COR-L47 (cell line): Measurements from ENCODE around the gene TMEM54.

Source experiments
- DNase-seq: peaks from one replicate; lab custom pipeline; 2025; lab: John Stamatoyannopoulos, UW

TMEM54 gene

DNA sequence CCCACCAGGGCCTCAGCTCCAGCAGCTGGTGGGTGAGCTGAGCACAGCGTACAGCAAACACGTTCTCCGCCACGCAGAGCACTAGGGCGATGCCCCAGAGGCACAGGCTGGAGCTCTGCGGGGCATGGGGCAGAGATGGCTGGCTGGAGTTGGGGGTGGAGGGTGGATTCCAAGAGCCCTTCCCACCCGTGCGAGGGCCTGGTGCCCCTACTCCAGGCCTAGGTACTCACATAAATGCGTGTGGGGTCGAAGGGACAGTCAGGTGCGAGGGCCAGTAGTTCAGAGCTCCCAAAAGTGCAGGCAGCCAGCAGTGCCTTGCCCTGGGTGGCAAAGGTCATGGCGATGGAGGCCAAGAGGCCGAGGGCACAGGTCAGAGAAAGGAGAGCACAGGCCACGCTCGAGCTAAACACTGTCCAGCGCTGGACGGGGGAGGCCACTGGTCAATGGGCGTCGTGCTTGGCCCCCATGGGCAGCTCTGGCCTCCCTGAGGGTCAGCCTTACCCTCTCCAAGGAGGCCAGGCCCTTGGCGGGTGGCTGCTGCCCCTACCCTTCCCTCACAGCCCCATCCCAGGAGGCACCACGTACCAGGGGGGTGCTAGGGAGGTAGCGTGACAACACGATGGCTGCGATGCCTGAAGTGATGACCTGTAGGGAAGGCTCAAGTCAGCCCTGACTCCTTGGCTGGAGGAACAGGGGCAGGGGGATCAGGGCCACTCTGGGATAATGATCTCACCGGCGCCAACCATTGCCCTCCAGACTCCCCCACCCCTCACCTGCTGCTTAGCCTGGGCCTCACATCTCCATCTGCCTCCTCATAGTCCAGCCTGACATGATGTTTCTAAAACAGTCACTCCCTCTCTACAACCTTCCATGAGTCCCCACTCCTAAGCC lies 5.6 kb downstream of the TMEM54 start:
- no peak for DNase-seq

DNA sequence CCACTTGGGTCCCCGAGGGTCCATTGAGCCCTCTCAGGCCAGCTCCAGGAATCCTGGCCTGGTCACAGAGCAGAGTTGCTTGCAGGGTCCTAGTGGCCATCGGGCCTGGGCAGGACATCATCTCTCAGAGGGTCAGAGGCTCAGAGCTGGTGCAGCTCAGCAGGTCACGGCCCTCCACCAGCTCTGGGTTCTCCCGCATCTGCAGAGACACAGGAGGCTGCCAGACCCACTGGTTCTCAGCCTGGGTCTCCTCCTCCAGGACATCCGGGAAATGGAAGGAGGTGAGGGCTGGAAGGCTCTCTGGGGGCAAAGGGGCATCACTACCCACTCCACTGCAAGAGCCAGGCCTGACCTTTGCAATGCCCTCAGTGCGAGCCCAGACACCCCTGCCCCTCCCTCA lies 6.5 kb downstream of the TMEM54 start:
- no peak for DNase-seq

DNA sequence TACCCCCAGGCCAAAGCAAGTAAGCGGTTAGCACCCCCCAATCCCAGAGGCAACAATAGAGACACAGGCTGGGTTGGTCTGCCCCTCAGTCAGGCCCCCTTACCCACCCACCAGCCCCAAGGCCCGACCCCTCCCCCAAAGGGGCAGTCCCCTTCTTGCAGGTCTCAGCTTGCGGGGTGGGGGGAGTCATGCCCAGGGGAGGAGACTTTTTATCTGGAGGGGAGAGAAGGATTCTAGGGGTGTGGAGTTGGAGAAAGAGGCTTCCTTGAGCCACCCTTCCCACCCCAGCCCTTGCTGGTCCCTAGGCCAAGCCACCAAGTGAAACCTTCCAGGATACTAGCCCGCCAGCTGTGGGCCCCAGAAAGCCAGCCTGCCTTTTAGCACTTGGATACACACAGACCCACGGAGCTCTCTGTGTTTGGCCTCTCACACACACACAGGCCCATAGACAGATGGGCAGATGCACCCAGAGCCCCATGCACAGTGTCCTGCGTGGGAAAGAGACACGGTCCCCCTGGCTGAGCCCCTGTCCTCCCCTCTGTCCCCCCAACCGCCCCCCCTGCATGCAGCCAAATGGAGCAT lies 7.1 kb downstream of the TMEM54 start:
- peak; percentile 54 for DNase-seq

DNA sequence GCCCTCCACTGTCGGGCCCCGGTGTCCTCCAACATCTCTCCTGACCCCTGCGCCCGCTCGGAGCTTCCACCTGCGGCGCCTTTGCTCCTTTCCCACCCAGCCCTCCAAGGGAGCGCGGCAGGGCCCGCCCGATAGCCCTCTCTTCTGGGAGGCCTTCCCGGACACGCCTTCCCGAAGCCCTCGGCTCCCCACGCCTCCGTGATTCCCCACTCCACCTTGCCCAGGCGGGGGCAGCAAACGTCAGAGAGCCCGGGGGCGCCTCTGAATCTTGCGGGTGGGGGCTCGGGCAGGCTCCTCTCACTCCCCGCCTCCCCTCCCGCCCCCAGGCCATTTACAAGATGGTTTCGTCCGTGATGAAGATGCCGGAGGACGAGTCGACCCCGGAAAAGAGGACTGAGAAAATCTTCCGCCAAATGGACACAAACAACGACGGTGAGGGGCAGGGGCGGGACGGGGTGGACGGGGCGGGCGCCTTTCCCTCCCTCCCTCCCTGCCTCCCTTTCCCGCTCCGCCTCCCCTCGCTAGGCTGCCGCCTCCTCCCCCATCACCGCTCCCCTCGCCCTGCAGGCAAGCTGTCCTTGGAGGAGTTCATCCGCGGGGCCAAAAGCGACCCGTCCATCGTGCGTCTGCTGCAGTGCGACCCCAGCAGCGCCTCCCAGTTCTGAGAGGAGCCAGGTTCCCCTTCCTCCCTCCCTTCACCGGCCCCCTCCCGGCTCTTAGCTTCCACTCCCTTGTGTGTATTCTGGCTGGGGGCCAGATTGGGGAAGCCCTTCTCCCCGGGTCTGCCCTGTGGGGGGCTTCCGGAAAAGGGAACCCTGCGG lies 7.8 kb downstream of the TMEM54 start:
- peak; percentile 68 for DNase-seq

DNA sequence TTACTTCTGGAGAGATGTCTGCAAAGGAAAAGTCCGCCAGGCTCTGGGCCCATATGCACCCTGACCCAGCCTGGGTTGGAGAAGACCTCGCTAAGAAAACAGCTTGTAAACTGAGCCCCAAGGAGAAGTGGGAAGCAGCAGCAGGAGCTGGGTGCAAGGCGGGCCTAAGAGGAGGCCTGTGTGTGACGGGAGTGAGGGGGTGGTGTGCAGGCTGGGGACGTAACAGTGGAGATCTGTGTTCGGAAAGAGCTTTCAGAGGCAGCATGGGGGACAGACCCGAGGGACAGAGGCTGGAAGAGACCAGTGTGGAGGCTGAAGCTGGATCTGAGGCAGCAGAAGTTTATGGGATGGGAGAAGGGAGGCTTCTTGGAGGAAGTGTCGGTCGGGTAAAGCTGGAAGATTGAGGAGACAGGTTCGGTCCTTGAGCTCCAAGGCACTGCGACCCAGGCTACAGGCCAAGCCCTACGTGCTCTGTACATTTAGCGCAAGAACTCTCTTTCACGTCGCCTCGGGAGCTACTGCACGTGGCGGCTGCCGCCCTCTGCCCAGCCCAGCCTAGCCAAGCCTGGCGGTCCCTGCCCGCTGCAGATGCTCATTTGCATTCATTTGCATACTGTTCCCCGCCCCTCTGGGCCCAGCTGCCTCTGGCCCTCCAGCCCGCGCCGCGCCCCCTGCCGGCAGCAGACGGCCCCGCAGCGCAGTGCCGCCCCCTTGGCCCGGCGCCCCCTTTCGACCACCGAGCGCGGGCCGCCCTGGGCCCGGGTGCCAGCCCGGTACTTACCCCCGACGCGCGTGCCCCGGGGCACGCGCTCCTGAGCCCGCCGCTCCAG lies 8.6 kb downstream of the TMEM54 start:
- DNase-seq, result peak; percentile 56

DNA sequence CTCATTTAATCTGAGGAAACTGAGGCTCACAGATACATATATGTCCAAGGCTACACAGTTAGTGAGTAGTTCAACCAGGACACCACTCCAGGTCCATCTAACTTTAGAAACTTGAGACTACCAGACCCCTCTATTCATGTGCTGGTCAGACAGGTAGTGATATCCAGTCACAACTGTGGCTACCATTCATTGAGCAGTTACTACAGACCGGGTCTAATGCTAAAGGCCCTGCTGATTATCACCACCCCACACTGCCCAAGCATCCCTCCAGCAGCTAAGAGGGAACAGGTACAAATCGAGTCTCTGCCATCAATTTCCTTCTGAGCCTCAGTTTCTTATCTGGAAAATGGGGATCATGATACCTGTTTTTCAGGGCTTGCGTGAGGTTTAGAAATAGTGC lies 9.6 kb downstream of the TMEM54 start:
- no peak for DNase-seq

DNA sequence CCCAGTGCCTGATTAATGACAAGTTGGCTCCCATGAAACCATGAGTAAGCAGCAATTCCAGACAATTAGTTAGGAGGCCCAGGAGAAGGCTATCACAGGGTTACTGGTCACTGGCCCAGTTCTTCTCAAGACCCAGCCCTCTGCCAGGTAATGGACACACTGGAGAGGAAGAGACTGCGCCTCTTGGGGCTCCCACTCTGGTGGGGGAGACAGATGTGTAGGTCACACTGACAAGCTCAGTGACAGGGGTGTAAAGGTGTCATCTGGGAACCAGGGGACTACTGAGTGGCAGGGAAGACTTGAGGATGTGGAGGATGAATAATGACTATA lies 10.0 kb downstream of the TMEM54 start:
- DNase-seq, result no peak

DNA sequence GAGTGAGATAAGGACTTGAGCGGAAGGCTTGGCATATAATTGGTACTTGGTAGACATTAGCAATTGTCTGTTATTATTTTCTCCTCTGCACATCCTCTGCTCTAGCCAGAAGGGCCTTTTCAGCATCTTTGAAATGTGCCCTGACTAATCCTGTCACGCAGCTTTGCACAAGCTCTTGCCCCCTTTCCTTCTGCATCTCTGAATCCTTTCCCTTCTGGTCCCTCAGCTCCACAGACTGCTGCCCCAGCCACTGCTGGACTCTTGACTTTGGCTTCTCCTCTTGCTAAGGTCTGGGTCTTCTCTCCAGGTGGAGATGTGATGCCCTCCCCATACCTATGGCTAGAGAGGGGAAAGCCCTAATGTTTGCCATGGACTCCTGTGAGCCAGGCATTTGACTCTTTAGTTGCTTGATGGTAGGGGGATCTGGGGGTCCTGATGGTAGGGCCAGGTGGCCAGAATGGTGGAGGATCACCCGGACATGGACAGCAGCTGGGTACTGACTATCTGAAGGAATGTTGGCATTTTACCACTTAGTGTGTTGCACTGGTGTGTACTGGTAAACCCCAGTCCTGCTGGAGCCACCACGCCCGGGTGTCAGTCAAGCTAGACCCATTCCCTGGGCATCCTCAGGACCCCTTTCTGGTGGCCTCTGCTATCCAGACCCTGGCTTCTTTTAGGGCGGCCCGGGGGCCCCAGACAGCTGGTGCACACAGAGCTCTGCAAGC lies 10.5 kb downstream of the TMEM54 start:
- DNase-seq, result no peak

DNA sequence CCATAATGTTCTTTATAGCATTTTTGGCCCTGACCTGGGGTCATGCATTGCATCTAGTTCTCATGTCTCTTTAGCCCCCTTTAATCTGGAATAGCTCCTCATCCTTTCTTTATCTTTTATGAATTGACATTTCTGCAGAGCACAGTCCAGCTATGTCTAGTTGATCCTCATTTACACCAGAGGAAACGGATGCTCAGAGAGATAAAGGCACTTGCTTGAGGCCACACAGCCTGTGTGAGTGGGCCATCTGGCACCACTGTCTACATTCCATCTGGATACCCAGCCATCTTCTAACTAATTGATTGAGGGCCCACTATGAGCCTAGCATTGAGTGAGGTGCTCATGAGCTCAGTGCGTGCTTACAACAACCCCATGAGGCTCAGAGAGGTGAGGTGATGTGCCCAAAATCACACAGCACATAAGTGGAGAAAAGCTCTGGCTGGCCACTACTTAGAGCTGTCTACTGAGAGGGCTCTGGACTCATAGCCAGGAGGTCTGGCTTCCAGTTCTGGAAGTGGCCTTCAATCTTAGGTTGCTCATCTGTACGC lies 11.4 kb downstream of the TMEM54 start:
- no peak for DNase-seq

DNA sequence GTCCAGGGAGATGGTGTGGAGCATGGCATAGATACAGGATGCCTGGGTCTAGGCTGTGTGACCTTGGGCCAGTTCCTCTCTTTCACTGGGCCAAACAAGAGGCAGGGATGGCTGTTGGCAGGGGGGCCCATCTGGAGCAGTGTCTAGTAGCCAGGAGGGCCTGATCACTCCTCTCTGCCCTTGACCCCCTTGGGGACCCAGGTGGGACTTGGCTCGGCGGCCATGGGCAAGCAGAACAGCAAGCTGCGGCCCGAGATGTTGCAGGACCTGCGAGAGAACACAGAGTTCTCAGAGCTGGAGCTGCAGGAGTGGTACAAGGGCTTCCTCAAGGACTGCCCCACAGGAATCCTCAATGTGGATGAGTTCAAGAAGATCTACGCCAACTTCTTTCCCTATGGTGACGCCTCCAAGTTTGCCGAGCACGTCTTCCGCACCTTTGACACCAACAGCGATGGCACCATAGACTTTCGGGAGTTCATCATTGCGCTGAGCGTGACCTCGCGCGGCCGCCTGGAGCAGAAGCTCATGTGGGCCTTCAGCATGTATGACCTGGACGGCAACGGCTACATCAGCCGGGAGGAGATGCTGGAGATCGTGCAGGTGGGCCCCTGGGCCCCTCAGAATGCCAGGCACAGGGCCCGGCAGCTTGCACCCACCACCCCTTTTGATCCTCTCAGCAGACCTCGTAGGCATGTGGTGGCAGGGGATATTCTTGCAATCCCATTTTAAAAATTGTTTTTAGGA lies 12.3 kb downstream of the TMEM54 start:
- no peak for DNase-seq

DNA sequence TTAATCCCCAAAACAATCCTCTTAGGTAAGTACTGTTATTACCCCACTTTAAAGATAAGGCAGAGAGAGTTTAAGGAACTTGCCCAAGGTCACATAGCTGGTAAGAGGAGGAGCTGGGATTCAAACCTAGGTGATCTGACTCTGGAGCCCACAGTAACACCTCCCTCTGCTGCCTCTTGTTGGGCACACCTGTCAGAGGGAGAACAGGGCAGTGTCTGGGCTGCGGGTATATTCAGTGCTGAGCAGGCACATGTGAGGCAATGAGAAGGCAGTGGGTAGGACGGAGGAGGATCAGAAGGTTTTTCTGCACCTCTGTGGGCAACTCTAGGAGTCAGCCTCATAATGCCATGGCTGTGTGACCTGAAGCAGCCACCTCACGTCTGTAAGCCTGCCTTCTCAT lies 13.1 kb downstream of the TMEM54 start:
- DNase-seq, result no peak

DNA sequence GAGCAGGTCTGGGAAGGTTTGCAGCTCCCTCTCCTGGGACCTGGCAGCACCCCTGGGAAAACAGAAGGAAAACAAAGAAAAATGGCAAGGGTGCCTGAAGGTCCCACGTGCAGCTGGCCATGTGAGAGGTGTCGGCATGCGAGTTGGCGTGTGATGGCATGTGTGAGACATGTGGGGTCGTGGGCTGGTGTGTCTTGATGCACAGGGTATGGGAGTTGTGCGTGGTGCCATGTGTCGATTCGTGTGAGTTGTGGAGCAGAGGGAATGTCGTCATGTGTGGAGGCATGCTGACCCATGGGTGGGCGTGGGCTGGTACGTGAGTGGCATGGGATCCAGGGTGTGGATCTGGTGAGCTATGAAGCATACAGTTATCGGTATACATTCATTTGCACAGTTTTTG lies 13.6 kb downstream of the TMEM54 start:
- DNase-seq, result no peak

DNA sequence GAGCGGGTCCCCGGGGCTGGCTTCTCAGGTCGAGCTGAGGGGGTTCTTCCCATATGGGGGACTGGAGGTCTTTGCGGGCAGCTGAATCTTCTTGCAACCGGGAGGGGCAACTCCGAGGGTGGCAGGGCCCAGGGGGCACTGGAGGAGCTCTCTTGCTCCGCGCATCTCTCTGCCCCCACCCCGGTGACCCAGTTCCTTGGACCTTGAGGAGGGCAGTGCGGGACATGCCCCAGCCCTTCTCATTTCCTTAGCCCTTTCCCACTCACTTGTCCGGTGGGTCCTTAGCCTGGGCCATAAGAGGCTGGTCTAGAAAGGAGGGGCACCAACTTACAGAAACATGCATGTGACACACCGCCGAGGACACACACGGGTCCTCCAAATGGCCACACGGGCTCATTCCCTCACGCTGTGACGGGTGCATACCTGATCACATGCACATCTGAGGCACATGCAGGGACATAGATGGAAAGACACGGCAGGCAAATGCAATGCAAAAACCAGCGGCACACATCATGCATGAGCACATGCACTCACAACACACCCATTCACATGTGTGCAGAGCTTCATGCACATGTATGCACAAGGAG lies 14.3 kb downstream of the TMEM54 start:
- DNase-seq, result no peak

DNA sequence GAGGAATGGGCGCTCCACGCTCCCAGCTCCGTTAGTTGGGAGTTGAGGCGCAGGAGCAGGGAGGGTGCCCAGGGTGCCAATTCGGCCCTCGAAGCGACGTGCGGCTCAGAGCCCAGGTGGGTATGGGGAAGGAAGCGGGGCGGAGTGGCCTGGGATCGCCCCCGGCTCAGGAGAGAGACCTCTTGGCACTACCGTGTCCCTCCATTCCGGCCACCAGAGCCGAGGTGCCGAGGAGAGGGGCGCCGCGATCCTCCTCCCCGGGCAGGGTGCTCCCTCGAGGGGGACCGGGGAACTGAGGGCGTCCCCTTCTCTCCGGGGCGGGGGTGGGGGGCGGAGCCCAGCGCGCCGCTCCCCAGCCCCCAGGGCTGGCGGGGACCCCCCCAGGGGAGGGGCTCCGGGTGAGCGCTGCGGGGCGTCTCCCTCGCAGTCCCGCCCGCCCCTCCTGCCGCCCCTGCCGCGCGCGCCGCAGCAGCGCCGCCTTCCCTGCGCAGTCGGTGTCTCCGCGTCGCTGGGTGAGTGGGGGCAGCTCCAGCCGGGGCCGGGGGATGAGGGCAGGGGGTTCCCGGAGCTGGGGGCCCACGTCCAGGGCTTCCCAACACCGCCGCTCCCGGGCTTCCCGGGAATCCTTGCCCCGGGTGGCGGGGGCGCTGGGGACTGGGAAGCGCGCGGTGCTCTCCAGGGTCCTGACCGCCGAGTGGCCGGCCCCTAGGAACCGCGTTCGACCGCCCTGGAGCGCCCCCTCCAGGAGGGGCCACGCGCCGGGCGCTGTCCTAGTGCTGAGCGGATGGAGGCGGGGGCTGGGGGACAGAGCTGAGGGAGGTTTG lies 15.0 kb downstream of the TMEM54 start, which contains the start of gene HPCA:
HPCA (plus strand) TSS at position 488 of the 824 bp plus-strand sequence. CDS start 2,408 bp downstream, outside the sequence.
- no peak for DNase-seq

DNA sequence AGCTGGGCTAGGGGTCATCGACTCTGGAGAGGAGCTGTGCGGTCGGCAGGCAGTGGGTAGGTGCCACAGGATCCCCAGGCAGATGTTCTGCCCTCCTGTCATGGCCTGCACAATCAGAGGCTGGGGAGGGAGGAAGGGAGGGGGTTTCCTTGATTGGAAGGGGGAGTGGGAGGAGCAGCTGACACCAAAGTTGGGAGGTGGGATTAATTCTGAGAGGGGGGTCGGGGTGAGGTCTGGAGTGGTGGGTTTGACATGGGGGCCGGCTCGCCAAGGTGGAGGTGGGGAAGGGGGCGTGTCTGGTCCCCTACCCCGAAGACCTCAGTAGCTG lies 15.5 kb downstream of the TMEM54 start:
- no peak for DNase-seq

DNA sequence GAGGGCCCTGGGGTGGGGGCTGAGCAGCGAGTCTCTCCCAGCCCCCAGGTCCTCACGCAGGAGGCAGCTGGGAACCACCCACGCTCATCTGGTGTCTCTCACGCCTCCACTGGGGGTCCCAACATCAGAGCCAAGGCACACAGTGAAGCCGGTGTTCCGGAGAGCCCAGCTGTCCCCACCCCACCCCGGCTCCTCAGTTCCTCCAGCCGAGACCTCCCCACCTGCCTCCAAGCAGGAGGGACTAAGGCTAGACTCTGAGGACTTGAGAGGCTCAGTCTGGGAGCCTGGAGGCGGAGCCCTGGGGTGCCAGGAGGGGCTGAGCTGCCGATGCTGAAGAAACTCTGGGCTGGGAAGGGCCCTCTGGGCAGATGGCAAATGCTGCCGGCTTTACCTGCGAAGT lies 16.5 kb downstream of the TMEM54 start:
- no peak for DNase-seq

DNA sequence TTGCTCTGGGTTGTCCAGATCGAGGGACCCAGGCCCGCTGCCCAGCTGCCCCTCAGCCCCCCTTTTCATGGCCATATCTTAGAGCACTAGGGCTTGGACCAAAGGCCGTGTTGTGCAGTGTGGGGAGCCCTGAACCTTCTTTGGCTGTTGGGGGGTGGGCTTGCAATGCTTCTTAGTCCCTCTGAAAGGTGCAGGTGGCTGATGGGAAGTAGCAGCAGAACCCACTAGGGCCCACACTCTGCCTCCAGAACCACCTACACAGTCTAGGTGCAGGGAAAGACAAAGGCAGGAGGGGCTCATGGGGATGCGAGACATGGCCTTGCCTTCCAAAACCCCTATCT lies 17.2 kb downstream of the TMEM54 start:
- DNase-seq, result no peak

DNA sequence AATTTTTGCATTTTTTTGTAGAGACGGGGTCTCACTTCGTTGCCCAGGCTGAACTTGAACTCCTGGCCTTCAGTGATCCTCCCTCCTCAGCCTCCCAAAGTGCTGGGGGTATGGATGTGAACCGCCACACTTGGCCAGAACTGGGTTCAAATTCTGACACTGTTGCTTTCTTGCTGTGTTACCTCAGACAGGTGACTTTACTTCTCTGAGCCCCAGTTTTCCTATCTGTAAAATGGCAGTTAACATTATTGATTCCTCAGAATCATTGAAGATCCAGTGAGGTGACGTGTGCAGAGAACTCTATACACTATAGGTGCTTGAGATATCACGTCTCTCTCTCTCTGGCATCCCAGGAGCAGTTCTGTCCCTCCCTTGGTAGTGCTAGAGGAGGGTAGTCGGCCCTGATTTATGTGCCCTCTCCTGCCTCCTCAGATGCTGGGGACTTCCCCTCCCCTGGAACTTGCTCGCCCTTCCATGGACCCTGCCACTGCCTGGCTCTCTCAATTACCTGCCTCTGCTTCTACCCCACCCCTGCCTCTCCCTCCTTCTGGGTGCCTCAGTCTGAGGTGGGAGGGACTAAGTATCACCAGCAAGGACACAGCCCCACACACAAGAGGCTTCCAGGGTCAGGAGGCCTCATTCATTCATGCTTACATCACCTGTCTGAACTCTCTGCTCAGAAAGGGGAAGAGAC lies 17.7 kb downstream of the TMEM54 start:
- DNase-seq, result no peak
